SK-N-DZ (cell line): ENCODE results near the gene XPC.
A peak's percentile ranks its signal among the peaks of the same experiment; 100 is the strongest.

ENCODE experiments used
- DNase-seq: peaks from one replicate; pipeline ENCODE4 v3.0.0-alpha.2; 2015; ENCODE audit warnings: low spot score

XPC gene

GRCh38 chr3:14208168-14208567 lies 29.8 kb upstream of the XPC start:
- DNase-seq: no peak

- no peak for DNase-seq
These were observed 28.3 kb upstream of the XPC start for GRCh38 chr3:14206548-14207177.

- no peak for DNase-seq
These were observed 26.3 kb upstream of the XPC start for GRCh38 chr3:14204515-14205284.

DNA sequence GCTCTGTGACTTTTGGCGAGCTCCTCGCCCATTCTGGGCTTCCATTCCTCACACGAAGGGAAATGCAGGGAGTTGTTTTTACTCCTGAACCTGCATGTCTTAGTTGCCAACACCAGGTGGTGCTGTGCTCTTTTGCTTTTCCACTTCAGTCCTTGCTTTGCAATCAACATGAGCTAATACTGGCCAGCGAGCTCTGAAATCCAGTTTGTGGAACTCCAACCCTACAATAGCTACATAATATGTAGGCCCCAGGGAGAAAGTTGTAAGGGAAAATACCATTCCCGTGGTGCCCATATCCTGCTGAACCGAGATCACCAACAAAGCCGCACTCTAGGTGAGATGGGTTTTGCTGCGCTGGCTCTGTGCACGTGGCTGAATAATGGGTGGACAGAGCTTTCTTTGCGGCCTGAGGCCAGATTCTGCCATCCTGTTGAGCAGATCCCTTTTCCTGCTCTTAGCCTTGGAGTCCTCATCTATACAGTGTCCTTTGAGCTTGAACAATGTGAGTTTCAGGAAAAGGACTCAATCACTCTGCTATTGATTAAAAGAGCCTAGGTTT lies 25.2 kb upstream of the XPC start:
- peak; percentile 70 for DNase-seq

DNA sequence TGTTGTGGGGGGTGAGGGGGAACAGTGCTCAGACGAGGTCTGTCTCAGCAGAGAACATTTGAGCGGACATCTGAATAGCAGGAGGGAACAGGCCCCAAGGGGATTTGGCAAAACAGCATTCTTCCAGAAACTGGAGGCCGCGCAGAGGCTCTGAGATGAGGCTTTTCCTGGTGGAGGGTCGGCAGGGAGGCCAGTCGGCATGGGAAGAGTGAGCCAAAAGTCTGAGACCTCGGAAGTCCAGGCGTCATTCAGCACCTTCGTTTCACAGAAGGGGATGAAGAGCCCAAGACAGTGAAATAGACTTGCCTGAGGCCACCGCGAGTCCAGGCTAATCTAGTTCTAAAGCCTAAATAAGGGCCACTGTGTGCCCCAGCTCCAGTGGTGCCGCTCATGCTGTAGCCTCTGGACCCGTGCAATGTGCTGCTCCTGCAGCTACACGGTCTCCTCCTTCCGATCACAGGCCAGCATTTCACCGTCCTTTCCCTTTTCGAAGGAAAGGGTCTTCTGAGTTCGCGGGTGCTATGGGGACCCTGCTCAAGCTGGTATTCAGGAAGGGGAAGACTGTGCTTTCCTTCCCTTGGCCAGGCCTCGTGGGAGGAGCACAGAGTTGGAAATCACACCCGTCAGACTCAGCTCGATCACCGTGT lies 24.6 kb upstream of the XPC start:
- DNase-seq: no peak

GRCh38 chr3:14201940-14202684 lies 23.7 kb upstream of the XPC start:
- DNase-seq: no peak

DNA sequence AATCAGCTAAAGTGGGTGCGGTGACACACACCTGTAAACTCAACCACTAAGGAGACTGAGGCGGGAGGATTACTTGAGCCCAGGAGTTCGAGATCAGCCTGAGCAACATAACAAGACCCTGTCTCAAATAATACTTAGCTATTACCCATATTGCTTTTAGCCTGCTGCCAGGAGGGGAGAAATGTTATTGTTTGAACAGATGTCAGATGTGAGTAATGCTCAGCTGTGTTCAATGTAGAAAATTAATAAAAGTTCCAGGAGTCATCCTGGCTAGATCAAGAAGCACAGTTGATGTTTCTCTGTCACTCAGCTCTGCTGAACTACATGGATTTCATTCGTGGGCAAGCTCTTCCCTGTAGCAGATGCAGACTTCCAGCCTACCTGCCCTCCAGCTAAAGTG lies 22.4 kb upstream of the XPC start:
- no peak for DNase-seq

DNA sequence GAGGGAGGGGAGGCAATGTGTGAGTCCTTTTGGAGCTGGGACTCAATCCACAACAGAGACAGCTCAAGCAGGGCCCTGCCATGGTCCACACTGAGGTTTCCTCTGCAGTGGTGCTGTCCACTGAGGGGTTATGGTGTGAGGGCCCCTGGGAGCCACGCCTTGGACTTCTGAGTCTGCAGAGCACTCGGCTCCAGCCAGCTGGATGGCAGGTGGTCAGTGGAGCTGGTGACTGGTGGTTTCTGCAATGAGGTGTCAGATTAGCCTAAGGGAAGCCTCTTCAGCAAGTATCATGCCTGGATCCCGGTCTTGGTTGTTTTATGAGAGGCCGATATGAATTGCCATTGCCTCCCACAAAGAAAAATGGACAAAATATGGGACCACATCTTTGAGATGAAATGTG lies 21.9 kb upstream of the XPC start:
- DNase-seq: no peak

DNA sequence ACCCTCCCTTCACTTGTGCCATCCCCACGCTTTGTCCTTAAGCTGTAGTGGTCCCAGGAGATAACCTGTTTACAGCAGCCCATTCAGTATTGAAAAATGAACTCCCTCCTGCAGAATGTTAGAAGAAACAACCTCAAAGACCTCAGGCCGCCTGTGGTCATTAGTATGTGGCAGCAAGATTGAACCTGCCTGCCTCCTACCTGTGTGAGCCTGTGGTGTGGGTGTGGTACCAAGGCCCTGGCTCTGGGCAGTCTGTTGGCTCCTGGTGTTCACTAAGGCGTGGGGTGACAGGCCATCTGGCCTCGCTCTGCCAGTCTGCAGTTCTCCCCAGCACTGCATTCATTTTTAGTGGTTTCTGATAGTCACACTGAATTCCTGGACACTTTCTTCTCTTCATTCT lies 21.2 kb upstream of the XPC start:
- DNase-seq: no peak

DNA sequence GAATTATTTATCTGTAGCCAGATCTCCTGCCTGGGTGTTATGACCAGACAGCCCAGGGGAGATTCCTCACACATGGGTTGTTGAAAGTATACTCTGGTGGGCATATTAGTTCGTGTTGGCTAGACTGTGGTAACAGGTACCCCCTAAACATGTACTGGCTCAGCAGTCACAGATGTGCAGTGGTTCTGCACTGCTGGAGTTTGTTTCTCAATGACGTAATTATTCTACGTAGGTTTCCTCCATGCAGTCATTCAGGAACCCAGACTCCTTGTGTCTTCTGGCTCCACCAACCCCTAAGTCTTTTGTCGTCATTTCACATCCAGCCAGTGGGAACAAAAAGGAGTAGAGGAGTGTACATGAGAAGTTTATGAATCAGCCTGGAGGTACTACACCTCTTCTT lies 16.5 kb upstream of the XPC start:
- no peak for DNase-seq

- DNase-seq: no peak
These were observed 9.8 kb upstream of the XPC start for GRCh38 chr3:14188041-14188754.

DNA sequence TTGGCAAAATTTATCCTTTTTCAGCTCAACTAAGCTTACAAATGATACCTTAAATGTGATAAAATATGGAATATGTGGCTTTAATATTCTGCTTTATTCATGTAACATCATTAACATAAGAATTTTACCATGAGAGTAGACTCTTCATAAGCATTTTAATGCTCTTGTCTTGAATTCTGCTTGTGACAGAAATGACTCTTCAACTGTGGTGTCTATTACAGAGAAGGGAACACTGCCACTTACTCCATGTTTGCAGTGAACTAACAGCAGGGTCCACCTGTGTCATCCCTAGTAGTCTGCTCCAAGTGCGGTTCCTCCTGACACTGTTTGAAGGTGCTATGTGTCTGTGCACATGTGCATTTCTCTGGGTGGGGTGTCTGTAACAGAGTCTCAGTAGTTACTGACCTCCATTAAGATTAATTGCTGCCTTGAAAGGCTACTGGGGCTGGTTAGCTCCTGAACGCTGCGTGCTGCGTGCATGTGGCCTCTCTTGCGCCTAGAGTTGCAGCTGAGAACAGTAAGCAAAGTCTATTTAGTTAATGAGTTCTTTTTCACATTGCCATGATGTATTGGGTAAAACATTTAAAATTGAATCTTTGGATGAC lies 8.6 kb upstream of the XPC start:
- no peak for DNase-seq

DNA sequence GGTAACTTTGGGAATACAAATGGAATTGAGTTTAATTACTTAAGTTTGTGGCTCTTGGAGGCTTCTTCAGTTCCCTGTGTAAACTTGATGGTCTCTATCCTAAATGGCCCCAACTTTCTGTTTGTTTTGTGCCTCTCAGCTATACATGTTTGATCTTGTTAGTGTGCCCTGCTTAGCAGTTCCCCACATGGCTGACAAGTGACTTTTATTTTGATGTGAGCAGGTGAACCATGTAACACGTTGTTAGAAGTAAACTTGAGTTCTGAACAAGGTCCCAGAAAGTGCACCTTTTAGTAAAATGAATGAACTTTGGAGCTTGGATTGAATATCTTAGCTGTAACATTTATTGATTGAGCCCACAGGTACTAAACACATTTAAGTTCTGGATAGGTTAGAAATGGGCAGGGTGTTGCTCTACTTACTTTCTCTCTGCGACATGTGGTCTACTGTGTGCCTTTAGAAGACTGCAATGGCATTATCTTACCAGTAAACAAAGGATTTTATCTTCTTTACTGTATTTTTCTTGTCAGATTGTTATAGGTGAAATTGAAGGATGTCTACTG lies 4.7 kb upstream of the XPC start:
- DNase-seq: no peak

- no peak for DNase-seq
These were observed 2.9 kb upstream of the XPC start for GRCh38 chr3:14181253-14181652.

- no peak for DNase-seq
These were observed 1.4 kb upstream of the XPC start for GRCh38 chr3:14179795-14180194.

DNA sequence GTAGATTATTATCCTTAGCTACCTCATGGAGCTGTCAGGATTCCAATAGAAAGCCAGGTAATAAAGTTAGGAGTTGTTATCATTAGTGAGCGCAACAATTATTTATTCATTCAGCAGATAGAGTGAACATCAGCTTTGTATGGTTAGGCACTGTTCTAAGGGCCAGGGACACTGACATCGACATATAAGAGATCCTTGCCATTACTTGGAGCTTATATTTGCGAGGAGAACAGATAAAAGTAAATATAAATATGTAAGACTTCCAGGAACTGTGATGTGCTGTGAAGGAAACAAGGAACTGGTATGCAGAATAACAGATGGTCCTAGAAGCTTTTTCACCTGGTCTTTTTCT lies 689 bp upstream of the XPC start:
- no peak for DNase-seq

GRCh38 chr3:14177580-14178246 lies 688 bp downstream of the XPC start:
- peak; percentile 21 for DNase-seq

DNA sequence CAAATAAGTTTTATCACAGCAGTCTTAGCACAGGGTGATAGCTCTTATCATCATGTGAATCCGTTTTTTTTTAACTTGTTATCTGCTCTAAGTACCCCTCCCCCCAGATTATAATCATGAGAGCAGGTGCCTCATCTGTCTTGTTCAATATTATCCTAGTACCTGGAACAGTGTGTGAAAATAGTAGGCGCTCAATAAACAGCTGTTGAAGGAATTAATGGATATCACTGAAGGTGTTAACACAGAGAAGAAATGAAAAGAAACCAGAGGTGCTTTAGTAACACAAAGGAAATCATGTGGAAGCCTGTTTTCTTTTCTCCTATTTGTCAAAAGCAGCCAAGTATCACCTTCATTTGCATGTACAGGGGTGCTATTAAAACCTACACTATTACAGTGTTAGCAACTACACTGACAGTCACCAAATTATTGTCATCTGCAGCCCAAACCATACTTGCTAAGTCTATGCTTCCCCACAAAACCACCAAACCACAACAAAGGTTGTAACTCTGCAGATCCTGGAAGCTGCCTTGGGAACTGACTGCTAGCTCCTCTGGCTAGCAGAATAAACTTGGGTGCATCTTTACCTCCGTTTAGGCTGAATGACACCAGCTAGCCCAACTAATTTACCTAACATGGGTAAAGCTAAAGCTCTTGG lies 2.9 kb downstream of the XPC start:
- DNase-seq: no peak

- DNase-seq: no peak
These were observed 3.9 kb downstream of the XPC start for GRCh38 chr3:14174483-14174882.

- DNase-seq: no peak
These were observed 5.9 kb downstream of the XPC start for GRCh38 chr3:14172496-14172895.
